ENCODE data around the gene GALC. TPM values are rescaled to one million over a fixed set of nuclear protein-coding genes. Genes with fewer than 3 reads are reported as not detected.

GALC gene
- total RNA-seq, 1 experiment from 2014 or later: 24.7 TPM

DNA sequence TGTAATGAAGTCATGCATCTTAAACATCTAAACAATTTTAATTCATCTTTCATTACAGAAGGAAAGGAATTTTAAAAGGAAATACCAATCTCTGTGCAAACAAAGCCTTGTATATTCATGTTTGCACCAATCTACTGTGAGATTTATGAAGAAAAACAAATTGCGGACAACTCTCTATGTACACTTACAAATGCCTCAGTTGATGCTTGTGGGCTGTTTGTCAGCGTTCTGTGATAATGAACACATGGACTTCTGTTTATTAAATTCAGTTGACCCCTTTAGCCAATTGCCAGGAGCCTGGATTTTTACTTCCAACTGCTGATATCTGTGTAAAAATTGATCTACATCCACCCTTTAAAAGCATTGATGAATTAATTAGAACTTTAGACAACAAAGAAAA lies 17.3 kb upstream of the GALC start:
- in situ Hi-C loops (cut with HindIII; ENCODE audit: low pct_unique_long_range_greater_than_20kb, low sequenced_read_pairs): no loop called here
- no peak for DNase-seq (ENCODE audit: low read depth, low spot score)

DNA sequence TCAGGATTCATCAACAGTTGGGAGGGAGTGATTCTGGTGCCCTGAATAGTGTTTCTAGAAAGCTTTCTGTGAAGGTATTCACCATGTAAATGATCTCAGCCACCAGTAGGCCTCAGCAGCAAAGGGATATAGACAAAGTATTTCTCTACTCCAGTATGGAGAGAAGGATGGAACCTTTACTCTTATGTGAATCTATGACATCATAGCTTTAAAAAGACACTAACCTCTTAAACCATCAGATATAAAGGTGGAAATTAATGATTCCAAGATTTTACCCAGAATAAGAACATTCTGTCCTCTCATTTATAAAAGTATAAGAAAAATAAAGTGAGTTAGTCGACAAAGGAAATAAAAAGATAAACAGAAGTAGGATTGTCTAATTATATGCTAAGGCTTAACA lies 16.5 kb upstream of the GALC start:
- in situ Hi-C loops (cut with HindIII; ENCODE audit: low pct_unique_long_range_greater_than_20kb, low sequenced_read_pairs): no loop called here
- no peak for DNase-seq (ENCODE audit: low read depth, low spot score)

DNA sequence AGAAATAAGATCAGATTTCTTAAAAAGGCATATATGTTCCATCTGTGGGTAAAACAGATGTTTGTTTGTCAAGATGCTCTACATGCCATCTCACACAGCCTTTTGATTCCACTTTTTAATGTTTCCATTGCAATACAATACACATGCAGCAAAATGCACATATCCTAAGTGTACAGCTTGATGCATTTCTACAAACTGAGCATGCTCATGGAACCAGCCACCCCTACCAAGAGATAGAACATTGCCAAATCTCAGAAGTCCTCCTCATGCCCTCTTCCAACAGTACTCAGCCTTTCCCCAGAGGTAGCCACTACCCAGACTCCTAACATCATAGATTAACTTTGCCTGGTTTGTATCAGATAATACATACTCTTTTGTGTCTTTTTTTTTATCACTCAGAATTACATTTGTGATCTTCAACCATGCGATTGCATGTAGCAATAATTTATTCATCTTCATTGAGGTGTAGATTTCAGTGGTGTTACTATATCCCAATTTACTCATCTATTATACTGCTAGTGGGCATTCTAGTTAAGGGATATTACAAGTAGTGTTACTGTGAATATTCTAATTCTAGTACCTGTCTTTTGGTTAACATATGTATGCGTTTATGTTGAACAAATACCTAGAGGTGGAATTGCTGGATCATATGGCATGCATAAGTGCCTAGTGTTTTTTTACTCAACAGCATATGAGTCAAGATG lies 15.2 kb upstream of the GALC start:
- DNase-seq (ENCODE audit: low read depth, low spot score): no peak
- in situ Hi-C loops (cut with HindIII; ENCODE audit: low pct_unique_long_range_greater_than_20kb, low sequenced_read_pairs): no loop called here

DNA sequence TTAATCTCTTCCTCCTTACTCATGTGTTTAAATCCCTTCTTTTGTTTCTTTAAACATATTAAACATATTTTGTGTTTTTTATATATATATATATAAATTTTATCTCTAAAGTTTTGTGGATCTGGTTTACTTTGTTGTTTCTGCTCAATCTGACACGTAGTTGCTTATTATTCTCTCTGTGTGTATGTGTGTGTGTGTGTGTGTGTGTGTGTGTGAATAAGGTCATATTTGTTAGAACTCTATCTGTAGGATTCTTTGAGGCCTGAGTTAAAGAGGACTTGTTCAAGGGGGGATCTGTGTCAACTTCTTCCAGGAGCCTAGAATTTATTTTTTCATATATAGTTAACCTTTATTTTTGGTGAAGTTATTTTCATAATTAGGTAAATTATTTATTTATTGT lies 14.6 kb upstream of the GALC start:
- in situ Hi-C loops (cut with HindIII; ENCODE audit: low pct_unique_long_range_greater_than_20kb, low sequenced_read_pairs): no loop called here
- DNase-seq (ENCODE audit: low read depth, low spot score): no peak

DNA sequence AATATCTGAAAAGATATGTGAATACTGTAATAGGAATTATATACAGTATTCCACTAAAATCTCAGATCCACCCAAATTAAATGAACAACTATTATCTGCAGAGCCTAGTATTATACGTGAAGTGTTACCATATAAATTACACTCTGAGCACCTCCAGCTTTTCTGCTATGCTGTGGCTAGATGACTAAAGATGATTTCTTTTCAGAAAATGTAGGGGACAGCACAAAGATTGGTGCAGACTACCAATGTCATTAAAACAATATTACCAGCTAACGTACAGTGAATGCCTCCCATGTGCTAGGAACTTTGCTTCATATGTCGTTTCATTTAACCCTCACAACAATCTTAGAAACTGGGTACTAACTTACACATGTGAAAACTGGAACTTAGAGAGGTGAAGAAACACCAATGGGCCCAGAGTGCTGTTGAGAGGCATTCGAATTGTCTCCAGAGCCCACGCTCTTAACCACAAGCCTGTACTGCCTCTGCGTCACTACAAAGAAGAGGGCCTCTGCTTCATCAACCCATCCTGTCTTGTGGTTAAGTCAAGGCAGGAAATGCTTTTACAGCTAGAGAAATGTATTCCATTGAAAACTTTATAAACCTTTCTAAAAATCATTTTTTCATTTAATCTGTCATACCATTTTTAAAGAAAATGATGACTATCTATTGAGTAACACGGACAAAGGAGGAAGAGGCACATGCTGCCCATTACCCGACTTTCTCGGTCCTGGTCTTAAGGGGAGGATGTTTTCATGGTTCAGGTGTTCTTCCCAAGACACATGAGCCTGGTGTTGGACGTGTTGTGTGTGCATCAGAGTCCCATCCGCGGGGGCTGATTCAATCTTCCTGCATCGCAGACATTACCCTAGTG lies 13.2 kb upstream of the GALC start:
- in situ Hi-C loops (cut with HindIII; ENCODE audit: low pct_unique_long_range_greater_than_20kb, low sequenced_read_pairs): no loop called here
- no peak for DNase-seq (ENCODE audit: low read depth, low spot score)

DNA sequence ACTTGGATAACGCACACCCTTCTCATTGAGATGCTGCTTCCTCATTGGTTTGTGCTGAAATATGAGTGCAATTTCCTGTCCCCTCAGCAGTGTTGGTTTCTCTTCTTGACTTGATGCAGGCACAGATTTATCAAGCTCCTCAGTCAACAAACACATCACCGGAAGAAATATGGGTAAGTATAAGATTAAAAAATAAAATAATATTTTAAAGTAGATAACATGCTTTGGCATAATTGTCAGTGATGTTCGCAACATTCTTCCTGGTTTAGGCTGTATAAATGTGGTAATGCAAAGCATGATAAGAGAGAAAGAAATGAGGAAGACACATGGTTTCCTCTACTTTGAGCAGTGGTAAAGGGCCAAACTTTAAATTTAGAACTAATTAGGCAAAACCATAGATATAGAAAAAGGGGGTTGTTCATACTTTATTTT lies 12.1 kb upstream of the GALC start, which contains the start of gene GPR65:
GPR65 (plus strand) TSS at position 86 of the 432 bp plus-strand sequence. CDS start 5,713 bp downstream, outside the sequence.
- DNase-seq (ENCODE audit: low read depth, low spot score): no peak
- in situ Hi-C loops (cut with HindIII; ENCODE audit: low pct_unique_long_range_greater_than_20kb, low sequenced_read_pairs): no loop called here

DNA sequence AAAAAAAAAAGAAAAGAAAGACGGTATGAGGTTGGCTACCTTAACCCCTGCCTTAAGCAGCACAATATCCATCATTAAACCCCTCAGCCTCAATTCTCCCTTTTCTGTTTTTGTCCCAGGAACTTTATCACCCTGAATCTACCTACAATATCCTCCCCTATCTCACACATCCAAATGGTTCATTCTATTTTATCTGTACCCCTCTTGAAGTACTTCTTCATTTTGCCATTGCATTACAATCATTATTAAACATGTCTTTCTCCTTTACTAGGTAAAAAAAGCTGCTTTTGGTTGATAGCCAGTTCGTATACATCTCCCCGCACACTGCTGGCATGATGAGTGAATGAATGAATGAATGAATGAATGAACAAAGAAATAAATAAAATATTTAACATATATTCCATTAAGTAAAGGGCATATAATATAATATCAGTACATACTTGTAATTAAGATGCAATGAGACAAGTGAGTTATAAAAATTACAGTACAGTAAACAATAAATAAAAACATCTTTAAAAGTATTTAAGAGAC lies 11.6 kb upstream of the GALC start:
- no peak for DNase-seq (ENCODE audit: low read depth, low spot score)
- in situ Hi-C loops (cut with HindIII; ENCODE audit: low pct_unique_long_range_greater_than_20kb, low sequenced_read_pairs): no loop called here

DNA sequence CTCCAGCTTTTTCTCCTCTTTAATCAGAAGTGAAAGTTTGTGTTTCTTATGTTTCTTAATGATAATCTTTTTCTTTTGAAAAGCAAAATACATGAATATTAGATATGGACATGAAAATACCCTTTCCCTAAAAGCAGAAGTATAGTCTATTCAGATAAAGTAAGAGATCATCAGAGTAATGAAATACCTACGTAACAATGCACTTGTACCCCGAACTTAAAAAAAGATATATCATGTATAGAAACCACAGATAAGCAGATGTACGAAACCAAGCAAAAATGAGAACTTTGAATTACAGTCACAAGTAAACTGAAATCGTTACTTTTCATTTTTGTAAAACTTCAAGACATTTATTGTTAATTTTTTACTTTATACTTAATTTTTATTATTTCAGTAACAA lies 10.4 kb upstream of the GALC start:
- no peak for DNase-seq (ENCODE audit: low read depth, low spot score)
- in situ Hi-C loops (cut with HindIII; ENCODE audit: low pct_unique_long_range_greater_than_20kb, low sequenced_read_pairs): no loop called here

DNA sequence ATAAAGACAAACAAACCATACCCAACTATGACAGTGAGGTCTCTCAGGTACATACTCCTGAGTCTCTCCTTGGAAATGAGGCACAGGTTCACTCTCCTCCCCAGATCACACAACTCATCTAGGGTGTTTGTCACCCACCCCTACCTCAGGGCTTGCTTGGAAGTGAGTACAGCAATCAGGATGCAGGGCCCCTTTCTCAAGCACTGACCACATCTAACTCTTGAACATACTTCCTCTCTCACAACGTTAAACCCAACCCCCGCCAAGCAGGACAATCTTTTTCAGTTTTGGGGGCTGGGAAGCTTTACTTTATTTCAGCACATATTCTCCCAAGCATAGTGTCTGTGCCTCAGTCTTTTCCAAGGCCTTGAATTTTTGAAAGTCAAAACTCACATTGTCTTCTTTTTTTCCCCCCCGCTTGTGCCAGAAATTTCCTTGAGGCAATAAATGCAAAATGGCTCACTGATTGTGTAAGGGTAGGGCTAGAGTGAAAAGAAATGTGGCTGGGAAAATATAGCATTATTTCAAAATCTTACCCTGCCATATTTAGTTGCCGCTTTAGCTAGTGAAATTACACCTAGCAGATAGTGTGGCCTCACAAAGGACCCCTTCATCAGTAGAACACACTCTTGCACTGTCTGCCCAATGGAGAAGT lies 9.6 kb upstream of the GALC start:
- in situ Hi-C loops (cut with HindIII; ENCODE audit: low pct_unique_long_range_greater_than_20kb, low sequenced_read_pairs): no loop called here
- DNase-seq (ENCODE audit: low read depth, low spot score): no peak

DNA sequence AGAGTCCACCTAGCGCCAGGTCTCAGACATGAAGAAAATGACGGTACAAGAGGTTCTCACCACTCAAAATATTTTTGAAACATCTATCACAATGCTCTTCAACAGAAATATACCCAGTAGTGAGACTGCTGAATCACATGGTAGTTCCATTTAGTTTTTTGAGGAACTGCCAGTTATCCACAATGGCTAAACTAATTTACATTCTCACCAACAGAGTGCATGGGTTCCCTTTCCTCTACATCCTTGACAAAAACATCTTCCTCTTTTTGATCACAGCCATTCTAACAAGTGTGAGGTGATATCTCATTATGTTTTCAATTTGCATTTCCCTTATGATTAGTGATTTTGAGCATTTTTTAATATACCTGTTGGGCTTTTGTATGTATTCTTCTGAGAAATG lies 6.3 kb upstream of the GALC start:
- no peak for DNase-seq (ENCODE audit: low read depth, low spot score)
- in situ Hi-C loops (cut with HindIII; ENCODE audit: low pct_unique_long_range_greater_than_20kb, low sequenced_read_pairs): no loop called here

DNA sequence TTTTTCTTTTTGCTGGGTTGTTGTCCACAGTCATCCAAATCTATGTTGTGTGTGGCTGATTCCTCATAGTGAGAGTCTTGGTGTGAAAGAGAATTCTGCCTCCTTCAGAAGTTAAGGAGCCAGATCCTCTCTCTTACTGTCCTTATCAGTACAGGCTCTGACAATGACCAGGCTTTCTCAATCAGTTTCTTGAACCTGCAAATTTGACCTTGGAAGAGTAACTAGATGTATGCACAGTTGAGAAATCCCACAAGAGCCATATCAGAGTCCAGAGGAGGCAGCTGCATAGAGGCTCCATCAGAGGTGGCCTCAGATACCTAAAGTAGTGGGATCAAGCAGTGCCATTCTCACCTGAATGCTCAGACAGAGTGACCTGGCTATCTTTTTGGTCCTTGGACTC lies 5.5 kb upstream of the GALC start:
- DNase-seq (ENCODE audit: low read depth, low spot score): no peak
- in situ Hi-C loops (cut with HindIII; ENCODE audit: low pct_unique_long_range_greater_than_20kb, low sequenced_read_pairs): no loop called here

DNA sequence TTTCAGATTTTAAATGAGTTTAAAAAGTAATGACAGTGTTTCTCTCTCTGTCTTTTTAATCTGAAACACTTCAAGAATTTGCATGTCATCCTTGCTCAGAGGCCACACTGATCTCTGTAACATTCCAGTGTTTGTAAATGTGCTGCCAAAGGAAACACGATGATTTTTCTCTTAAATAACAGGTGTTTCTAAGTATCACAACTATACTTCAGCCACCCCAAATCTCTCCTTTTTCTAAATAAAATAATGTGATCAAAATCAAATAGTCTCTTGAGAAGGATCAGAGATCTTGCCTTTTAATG lies 3.3 kb upstream of the GALC start:
- no peak for DNase-seq (ENCODE audit: low read depth, low spot score)
- in situ Hi-C loops (cut with HindIII; ENCODE audit: low pct_unique_long_range_greater_than_20kb, low sequenced_read_pairs): no loop called here

DNA sequence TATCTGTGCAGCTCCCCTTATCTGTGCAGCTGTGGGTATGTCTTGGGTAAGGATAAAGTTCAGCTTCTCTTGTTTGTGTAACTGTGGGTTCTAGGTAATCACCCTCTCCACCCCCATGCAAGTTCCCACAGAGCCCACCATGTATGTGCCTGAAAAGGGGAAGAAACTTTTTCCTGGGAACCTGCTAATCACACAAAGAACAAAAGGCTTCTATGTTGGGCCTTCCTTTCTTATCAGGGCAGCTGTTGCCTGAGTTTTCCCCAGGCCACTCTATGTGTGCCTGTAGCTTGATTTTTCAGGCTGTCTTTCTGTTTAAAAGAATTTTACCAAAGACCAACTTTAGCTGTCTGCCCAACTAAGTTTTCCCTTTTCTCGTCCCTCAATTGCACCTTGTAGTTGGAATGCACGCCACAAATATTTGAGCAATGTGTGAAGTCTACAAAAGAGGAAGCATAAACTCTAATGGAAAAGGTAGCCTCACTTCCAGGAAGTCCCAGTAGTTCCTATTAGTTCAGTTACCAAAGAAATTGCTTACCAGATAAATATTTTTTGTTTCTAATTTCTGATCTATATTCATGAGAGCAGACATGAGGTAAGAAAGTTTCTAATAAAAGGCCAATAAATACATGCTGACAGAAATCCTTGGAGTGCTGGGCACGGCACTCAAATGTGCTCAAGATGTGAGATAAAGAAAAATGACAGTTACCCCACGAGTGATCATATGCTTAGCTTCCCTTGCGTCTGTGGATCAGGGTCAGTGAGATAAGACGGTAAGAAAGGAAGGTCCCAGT lies 2.7 kb upstream of the GALC start:
- in situ Hi-C loops (cut with HindIII; ENCODE audit: low pct_unique_long_range_greater_than_20kb, low sequenced_read_pairs): no loop called here
- DNase-seq (ENCODE audit: low read depth, low spot score): no peak

DNA sequence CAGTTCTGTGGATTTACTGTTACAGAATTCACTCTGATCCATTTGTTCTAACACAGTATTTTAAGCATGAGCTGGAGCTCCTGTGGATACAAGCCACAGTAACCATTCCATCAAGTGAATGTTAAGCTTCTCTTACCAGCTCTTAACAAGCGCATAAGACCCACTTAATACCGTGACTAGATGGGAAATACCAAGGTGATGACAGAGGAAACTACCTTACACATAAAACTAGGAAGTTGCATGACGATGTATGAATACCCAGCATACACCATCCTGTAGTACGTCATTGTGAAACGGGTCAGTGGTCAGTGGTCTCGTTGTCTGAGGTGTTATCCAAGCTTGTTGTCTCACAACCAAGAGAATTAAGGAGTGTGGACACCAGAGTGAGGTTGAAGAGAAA lies 2.0 kb upstream of the GALC start:
- DNase-seq (ENCODE audit: low read depth, low spot score): no peak
- in situ Hi-C loops (cut with HindIII; ENCODE audit: low pct_unique_long_range_greater_than_20kb, low sequenced_read_pairs): no loop called here

DNA sequence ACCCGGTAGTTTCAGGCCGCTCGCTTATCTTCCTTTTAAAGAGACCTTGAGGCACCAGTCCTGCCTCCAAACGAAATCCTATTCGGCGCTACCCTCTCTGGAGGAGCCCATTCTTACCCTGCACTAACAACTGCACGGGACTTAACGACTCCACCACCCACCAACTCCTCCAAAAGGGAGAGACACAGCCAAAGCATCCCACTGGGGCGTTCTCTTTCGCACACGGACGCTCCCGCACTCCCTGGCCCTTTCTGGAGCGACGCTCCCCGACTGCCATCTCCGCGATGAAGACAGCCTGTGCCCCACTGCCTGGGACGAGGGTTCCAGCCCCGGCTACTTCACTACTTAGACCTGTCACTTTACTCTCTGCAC lies 650 bp downstream of the GALC start:
- DNase-seq (ENCODE audit: low read depth, low spot score): no peak

DNA sequence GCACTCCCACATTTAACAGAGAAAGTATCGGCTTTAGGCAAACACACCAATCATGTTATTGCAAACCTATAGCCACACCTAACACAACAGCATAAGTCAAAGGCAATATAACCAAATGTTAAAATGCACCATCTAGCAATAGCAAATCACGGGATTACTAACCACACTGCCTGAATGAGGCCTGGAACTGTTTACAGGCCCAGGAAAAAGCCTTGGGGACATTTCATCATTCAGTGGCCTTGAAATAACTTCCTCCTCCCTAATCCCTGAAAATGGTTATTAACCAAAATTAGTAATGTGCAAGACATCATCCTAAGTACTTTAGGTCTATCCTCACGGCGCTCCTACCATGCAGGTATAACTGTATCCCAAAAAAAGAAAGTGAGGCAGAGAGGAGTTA lies 2.3 kb downstream of the GALC start:
- in situ Hi-C loops (cut with HindIII; ENCODE audit: low pct_unique_long_range_greater_than_20kb, low sequenced_read_pairs): no loop called here
- no peak for DNase-seq (ENCODE audit: low read depth, low spot score)

More for the DNA sequence above, 650 bp downstream of the GALC start:
- in situ Hi-C loops (cut with HindIII; ENCODE audit: low pct_unique_long_range_greater_than_20kb, low sequenced_read_pairs): no loop called here

DNA sequence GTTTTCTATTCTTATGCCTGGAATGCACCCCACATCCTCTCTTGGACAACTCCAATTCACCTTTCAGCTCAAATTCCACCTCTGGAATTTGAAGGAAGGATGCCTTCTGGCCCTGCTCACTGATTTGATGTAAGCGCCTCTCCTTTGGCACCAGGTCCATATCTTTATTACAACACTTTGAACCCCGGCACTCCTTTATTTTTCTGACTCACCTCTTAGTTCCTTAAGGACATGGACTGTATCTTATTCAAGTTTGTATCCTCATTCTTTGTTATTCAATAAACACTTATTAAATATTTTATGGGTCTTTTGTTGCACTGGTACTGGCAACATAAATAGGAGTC lies 3.1 kb downstream of the GALC start:
- DNase-seq (ENCODE audit: low read depth, low spot score): no peak
- in situ Hi-C loops (cut with HindIII; ENCODE audit: low pct_unique_long_range_greater_than_20kb, low sequenced_read_pairs): no loop called here

All from SK-MEL-5 (cell line).